GM12891 (cell line): Measurements from ENCODE around the gene EMID1.

Source experiments
- PAX5 ChIP-seq: IDR thresholded peaks from 2 replicates; pipeline ENCODE4 v1.6.1; 2011; ENCODE audit warnings: low read length, moderate library complexity, mild to moderate bottlenecking; ENCODE audit not compliant: insufficient read depth, severe bottlenecking
- POLR2A ChIP-seq: IDR thresholded peaks from 2 replicates; pipeline ENCODE4 v1.6.1; 2011; ENCODE audit warnings: low read depth, low read length, control low read depth
- POLR2AphosphoS5 ChIP-seq: IDR thresholded peaks from 2 replicates; pipeline ENCODE4 v1.6.1; 2011; ENCODE audit warnings: low read depth, low read length, control low read depth
- POU2F2 ChIP-seq: IDR thresholded peaks from 2 replicates; pipeline ENCODE4 v1.6.1; 2011; ENCODE audit warnings: low read depth, mild to moderate bottlenecking, control low read depth, low read length, moderate library complexity
- SPI1 ChIP-seq: IDR thresholded peaks from 2 replicates; pipeline ENCODE4 v1.6.1; 2011; ENCODE audit warnings: low read depth, low read length, control low read depth
- TAF1 ChIP-seq: IDR thresholded peaks from 2 replicates; pipeline ENCODE4 v1.6.1; 2011; ENCODE audit warnings: low read depth, low read length, control low read depth

DNA sequence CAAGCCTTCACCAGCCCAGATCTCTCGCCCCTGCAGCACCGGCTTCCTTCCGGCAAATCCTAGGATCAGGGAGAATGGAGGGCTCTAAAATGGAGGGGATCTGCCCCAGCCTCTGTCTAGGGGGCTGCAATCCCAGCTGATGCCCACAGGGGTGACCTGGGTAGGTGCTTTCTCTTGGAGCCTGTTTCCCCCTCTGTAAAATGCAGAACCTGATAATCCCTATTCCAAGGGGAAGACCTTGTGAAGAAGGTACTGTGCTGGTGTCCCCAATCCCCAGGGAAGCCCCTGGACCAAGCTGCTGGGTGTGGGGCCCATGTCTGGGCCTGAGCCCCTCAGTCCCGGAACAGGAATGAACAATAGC lies 2.8 kb downstream of the EMID1 start:
- no peak for TF ChIP-seq POLR2A
- TF ChIP-seq POLR2AphosphoS5 = no peak
- no peak for TF ChIP-seq TAF1
- TF ChIP-seq SPI1 = no peak
- TF ChIP-seq POU2F2 = no peak
- no peak for TF ChIP-seq PAX5
